PFSK-1 (cell line): ENCODE results near the gene NELFCD.

Experiments used
- FOXP2 ChIP-seq: optimal IDR thresholded peaks from 2 replicates; pipeline ENCODE3; 2011; ENCODE audit warnings: borderline replicate concordance, control low read depth, inconsistent platforms; ENCODE audit not compliant: insufficient read depth; ENCODE audit errors: extremely low read length, extremely low read depth
- POLR2AphosphoS5 ChIP-seq: IDR thresholded peaks from 2 replicates; pipeline ENCODE4 v1.6.1; 2012; ENCODE audit warnings: low read depth, mild to moderate bottlenecking, control low read depth, low read length, moderate library complexity
- REST ChIP-seq, 2 experiments: IDR thresholded peaks; 2 replicates each; pipeline versions ENCODE4 v1.6.1 to v1.8.0; 2011 to 2012; ENCODE audit warnings: low read depth in 2 of 2, low read length in 2 of 2, control low read depth in 1 of 2, inconsistent platforms in 1 of 2, mild to moderate bottlenecking in 1 of 2, moderate library complexity in 1 of 2; ENCODE audit not compliant: insufficient read depth in 1 of 2
- SIN3A ChIP-seq: IDR thresholded peaks from 2 replicates; pipeline ENCODE4 v1.6.1; 2012; ENCODE audit warnings: mild to moderate bottlenecking, low read length, moderate library complexity, borderline replicate concordance; ENCODE audit not compliant: insufficient read depth
- TAF1 ChIP-seq: IDR thresholded peaks from 2 replicates; pipeline ENCODE4 v1.6.1; 2012; ENCODE audit warnings: low read length, control low read depth, borderline replicate concordance; ENCODE audit not compliant: insufficient read depth

NELFCD gene

DNA sequence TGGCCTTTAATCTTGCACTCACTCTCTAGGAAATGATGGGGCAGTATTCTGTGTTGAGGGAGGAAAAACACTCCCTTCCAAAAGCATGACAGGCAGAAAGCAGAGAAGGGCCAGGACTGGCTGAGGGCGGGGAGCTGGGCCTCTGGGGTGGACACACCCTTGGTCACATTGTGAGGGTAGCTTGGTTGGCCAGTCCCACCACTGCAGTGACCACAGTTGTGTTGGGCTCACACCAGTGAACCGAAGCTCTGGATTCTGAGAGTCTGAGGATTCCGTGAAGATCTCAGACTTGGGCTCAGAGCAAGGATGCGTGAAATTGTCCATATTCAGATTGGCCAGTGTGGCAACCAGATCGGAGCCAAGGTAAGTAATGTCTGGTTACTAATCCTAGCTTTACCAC lies 38.2 kb downstream of the NELFCD start, which contains the start of gene TUBB1:
Gene TUBB1, plus strand, starts transcription at position 213 of the 400 bp plus-strand sequence. Its CDS starts 94 bp downstream, at position 307.
- no peak for TF ChIP-seq REST (IDR thresholded peaks at IDR 0.05; ENCODE audit: insufficient read depth in 1 of 2, low read depth in 2 of 2, low read length in 2 of 2)

GRCh38 chr20:59020938-59021551 lies 40.0 kb downstream of the NELFCD start:
- TF ChIP-seq REST (IDR thresholded peaks at IDR 0.05; ENCODE audit: insufficient read depth in 1 of 2, low read depth in 2 of 2, low read length in 2 of 2) (no peak), SIN3A (no peak), TAF1 (no peak), POLR2AphosphoS5 (no peak), FOXP2 (no peak)

DNA sequence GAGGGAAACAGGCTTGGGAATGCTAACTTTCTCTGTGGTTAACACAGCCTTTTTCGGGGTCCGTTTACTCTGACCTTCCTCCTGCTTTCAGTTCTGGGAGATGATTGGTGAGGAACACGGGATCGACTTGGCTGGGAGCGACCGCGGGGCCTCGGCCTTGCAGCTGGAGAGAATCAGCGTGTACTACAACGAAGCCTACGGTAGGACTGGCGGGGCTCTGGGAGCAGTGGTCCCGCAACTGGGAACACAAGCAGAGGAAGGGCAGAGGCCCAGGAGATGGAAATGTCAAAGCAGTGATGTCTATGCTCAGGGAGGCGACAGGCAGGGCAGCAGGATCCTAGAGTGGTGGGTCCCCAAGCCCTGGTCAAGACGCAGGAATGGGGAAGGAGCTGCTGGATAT lies 41.7 kb downstream of the NELFCD start:
- TF ChIP-seq REST (IDR thresholded peaks at IDR 0.05; ENCODE audit: insufficient read depth in 1 of 2, low read depth in 2 of 2, low read length in 2 of 2) = no peak
- TF ChIP-seq SIN3A = no peak
- TF ChIP-seq FOXP2 = no peak
- no peak for TF ChIP-seq POLR2AphosphoS5
- no peak for TF ChIP-seq TAF1

DNA sequence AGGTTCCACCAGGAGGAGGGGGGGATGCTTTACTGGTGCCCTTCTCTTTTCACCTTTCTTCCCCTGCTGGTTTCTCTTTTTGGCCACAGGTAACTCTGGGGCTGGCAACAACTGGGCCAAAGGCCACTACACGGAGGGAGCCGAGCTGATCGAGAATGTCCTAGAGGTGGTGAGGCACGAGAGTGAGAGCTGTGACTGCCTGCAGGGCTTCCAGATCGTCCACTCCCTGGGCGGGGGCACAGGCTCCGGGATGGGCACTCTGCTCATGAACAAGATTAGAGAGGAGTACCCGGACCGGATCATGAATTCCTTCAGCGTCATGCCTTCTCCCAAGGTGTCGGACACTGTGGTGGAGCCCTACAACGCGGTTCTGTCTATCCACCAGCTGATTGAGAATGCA lies 42.6 kb downstream of the NELFCD start:
- TF ChIP-seq FOXP2 = no peak
- TF ChIP-seq TAF1 = no peak
- TF ChIP-seq SIN3A = no peak
- TF ChIP-seq REST (IDR thresholded peaks at IDR 0.05; ENCODE audit: insufficient read depth in 1 of 2, low read depth in 2 of 2, low read length in 2 of 2) = no peak
- no peak for TF ChIP-seq POLR2AphosphoS5

GRCh38 chr20:59024111-59024530 lies 43.1 kb downstream of the NELFCD start:
- TF ChIP-seq REST (IDR thresholded peaks at IDR 0.05; ENCODE audit: insufficient read depth in 1 of 2, low read depth in 2 of 2, low read length in 2 of 2) (no peak), SIN3A (no peak), FOXP2 (no peak), POLR2AphosphoS5 (no peak), TAF1 (no peak)
